ENCODE measurements around the gene EID2. TPM values are rescaled to one million over a fixed set of nuclear protein-coding genes. Genes with fewer than 3 reads are reported as not detected.
A peak's percentile ranks its signal among the peaks of the same experiment; 100 is the strongest.

EID2 gene
- polyA plus RNA-seq, 1 donor (not counting 4 experiments of a cell fraction or from before 2014, with no cell fraction given) = 12.9 TPM

DNA sequence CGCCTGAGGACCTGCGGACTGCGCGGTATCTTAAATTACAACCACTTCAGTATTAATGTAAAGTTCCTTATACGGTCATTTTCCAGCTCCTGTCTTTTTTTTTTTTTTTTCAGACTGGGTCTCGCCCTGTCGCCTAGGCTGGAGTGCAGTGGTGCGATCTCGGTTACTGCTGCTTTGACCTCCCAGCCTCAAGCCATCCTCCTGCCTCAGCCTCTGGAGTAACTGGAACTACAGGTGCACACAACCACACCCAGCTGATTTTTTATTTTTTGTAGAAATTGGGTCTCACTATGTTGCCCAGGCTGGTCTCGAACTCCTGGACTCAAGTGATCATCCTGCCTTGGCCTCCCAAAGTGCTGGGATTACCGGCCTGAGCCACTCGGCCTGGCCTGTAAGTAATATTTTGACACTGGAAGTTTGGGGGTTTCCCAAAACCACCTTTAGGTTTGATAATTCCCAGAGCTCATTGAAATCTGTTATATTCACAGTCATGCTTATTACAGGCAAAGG, 6.9 kb downstream of the EID2 start:
- no peak overlapping the region for H2AFZ ChIP-seq (ENCODE audit: control insufficient read depth, low read length)
- H3K4me3 ChIP-seq (ENCODE audit: control insufficient read depth in 2 of 3, extremely low read depth in 1 of 3, insufficient read depth in 2 of 3, low read depth in 1 of 3, low read length in 3 of 3) = no peak overlapping the region
- peaks cover 7% of the 10 kb centered on the region for H3K4me1 ChIP-seq (ENCODE audit: control insufficient read depth, extremely low read depth, insufficient read depth, low read length)

GRCh38 chr19:39532233-39533002, 7.5 kb downstream of the EID2 start, which contains the start of gene EID2B:
Gene EID2B, minus strand, starts transcription at chr19:39532852. Its CDS starts 50 bp downstream, at chr19:39532802.
- H4K20me1 ChIP-seq (ENCODE audit: control insufficient read depth, extremely low read depth, insufficient read depth, low read length) = no peaks in the 10 kb centered on the region
- H3K9ac ChIP-seq (ENCODE audit: control insufficient read depth, extremely low read depth, insufficient read depth, low read length) = peak within 1 kb of the TSS; percentile 66
- no peaks in the 10 kb centered on the region for H3K9me3 ChIP-seq (ENCODE audit: control insufficient read depth, low read depth, low read length)
- FAIRE-seq = peak; percentile 79
- peak within 1 kb of the TSS; percentile 80 for H2AFZ ChIP-seq (ENCODE audit: control insufficient read depth, low read length)
- no peaks in the 10 kb centered on the region for H3K36me3 ChIP-seq (ENCODE audit: control insufficient read depth in 2 of 2, extremely low read depth in 1 of 2, insufficient read depth in 2 of 2, low read length in 2 of 2)
- no peaks in the 10 kb centered on the region for H3K9me1 ChIP-seq (ENCODE audit: control insufficient read depth, extremely low read depth, insufficient read depth, low read length)
- DNase-seq (ENCODE audit: low read depth, low spot score) = peak; percentile 83
- peak within 1 kb of the TSS; percentile 44 for H3K27ac ChIP-seq (ENCODE audit: control insufficient read depth, insufficient read depth, low read length)
- H3K79me2 ChIP-seq (ENCODE audit: control insufficient read depth, insufficient read depth, low read length) = peaks cover 13% of the 10 kb centered on the region
- H3K27me3 ChIP-seq (ENCODE audit: control insufficient read depth, extremely low read depth, insufficient read depth, low read length) = no peaks in the 10 kb centered on the region
- no peak for TF ChIP-seq EZH2 (IDR thresholded peaks at IDR 0.05; ENCODE audit: low read length)
- TF ChIP-seq, protein P1, sequence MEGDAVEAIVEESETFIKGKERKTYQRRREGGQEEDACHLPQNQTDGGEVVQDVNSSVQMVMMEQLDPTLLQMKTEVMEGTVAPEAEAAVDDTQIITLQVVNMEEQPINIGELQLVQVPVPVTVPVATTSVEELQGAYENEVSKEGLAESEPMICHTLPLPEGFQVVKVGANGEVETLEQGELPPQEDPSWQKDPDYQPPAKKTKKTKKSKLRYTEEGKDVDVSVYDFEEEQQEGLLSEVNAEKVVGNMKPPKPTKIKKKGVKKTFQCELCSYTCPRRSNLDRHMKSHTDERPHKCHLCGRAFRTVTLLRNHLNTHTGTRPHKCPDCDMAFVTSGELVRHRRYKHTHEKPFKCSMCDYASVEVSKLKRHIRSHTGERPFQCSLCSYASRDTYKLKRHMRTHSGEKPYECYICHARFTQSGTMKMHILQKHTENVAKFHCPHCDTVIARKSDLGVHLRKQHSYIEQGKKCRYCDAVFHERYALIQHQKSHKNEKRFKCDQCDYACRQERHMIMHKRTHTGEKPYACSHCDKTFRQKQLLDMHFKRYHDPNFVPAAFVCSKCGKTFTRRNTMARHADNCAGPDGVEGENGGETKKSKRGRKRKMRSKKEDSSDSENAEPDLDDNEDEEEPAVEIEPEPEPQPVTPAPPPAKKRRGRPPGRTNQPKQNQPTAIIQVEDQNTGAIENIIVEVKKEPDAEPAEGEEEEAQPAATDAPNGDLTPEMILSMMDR (optimal IDR thresholded peaks at IDR 0.05 in 1 of 3, IDR thresholded peaks at IDR 0.05 in 1 of 3, conservative IDR thresholded peaks at IDR 0.05 in 1 of 3; ENCODE audit: extremely low read depth in 1 of 3, insufficient read depth in 2 of 3, low read length in 3 of 3) = peak; percentile 99 to 100 (median 99)
- peaks cover 7% of the 10 kb centered on the region for H3K4me1 ChIP-seq (ENCODE audit: control insufficient read depth, extremely low read depth, insufficient read depth, low read length)
- H3K4me2 ChIP-seq (ENCODE audit: control insufficient read depth, extremely low read depth, insufficient read depth, low read depth, low read length) = peak within 1 kb of the TSS; percentile 83
- dilution Hi-C loops (cut with MboI; ENCODE audit: extremely low pct_ligation_motif_present, low sequenced_read_pairs) = no loop called here
- peak within 1 kb of the TSS; percentile 72 to 83 (median 78) for H3K4me3 ChIP-seq (ENCODE audit: control insufficient read depth in 2 of 3, extremely low read depth in 1 of 3, insufficient read depth in 2 of 3, low read depth in 1 of 3, low read length in 3 of 3)

More for the DNA sequence above, 6.9 kb downstream of the EID2 start:
- H3K79me2 ChIP-seq (ENCODE audit: control insufficient read depth, insufficient read depth, low read length) = peaks cover 17% of the 10 kb centered on the region
- H3K36me3 ChIP-seq (ENCODE audit: control insufficient read depth in 2 of 2, extremely low read depth in 1 of 2, insufficient read depth in 2 of 2, low read length in 2 of 2) = no peaks in the 10 kb centered on the region
- dilution Hi-C loops (cut with MboI; ENCODE audit: extremely low pct_ligation_motif_present, low sequenced_read_pairs) = no loop called here
- no peaks in the 10 kb centered on the region for H3K9me1 ChIP-seq (ENCODE audit: control insufficient read depth, extremely low read depth, insufficient read depth, low read length)
- H3K9ac ChIP-seq (ENCODE audit: control insufficient read depth, extremely low read depth, insufficient read depth, low read length) = no peak overlapping the region
- DNase-seq (ENCODE audit: low read depth, low spot score) = no peak
- H3K9me3 ChIP-seq (ENCODE audit: control insufficient read depth, low read depth, low read length) = no peaks in the 10 kb centered on the region
- no peaks in the 10 kb centered on the region for H3K27me3 ChIP-seq (ENCODE audit: control insufficient read depth, extremely low read depth, insufficient read depth, low read length)
- TF ChIP-seq EZH2 (IDR thresholded peaks at IDR 0.05; ENCODE audit: low read length) = no peak
- TF ChIP-seq, protein P1 (optimal IDR thresholded peaks at IDR 0.05 in 1 of 3, IDR thresholded peaks at IDR 0.05 in 1 of 3, conservative IDR thresholded peaks at IDR 0.05 in 1 of 3; ENCODE audit: extremely low read depth in 1 of 3, insufficient read depth in 2 of 3, low read length in 3 of 3) = no peak
- H3K27ac ChIP-seq (ENCODE audit: control insufficient read depth, insufficient read depth, low read length) = no peak overlapping the region
- no peak for FAIRE-seq
- no peaks in the 10 kb centered on the region for H4K20me1 ChIP-seq (ENCODE audit: control insufficient read depth, extremely low read depth, insufficient read depth, low read length)
- peak overlapping the region; percentile 45 for H3K4me2 ChIP-seq (ENCODE audit: control insufficient read depth, extremely low read depth, insufficient read depth, low read depth, low read length)
